ENCODE results near the gene MARCHF6.

The MARCHF6 gene

GRCh38 chr5:10319202-10319851 is 34.2 kb upstream of the MARCHF6 start:
- no peak overlapping the region for H3K27ac ChIP-seq (replicated peaks)
- H3K4me3 ChIP-seq (replicated peaks; ENCODE audit: insufficient read depth, low read length) = no peak overlapping the region
- no peaks in the 10 kb centered on the region for H3K27me3 ChIP-seq (ENCODE audit: insufficient read depth, poor library complexity, severe bottlenecking)
- DNase-seq (ENCODE audit: low read depth in 1 of 2, low spot score in 1 of 2) = no peak
- TF ChIP-seq POLR2AphosphoS5 (IDR thresholded peaks at IDR 0.05; ENCODE audit: low read depth) (no peak), GABPA (IDR thresholded peaks at IDR 0.05; ENCODE audit: low read depth) (no peak), REST (IDR thresholded peaks at IDR 0.05; ENCODE audit: insufficient replicate concordance, low read depth) (no peak), SPI1 (IDR thresholded peaks at IDR 0.05; ENCODE audit: borderline replicate concordance, low read depth) (no peak)
- TF ChIP-seq, protein P1, sequence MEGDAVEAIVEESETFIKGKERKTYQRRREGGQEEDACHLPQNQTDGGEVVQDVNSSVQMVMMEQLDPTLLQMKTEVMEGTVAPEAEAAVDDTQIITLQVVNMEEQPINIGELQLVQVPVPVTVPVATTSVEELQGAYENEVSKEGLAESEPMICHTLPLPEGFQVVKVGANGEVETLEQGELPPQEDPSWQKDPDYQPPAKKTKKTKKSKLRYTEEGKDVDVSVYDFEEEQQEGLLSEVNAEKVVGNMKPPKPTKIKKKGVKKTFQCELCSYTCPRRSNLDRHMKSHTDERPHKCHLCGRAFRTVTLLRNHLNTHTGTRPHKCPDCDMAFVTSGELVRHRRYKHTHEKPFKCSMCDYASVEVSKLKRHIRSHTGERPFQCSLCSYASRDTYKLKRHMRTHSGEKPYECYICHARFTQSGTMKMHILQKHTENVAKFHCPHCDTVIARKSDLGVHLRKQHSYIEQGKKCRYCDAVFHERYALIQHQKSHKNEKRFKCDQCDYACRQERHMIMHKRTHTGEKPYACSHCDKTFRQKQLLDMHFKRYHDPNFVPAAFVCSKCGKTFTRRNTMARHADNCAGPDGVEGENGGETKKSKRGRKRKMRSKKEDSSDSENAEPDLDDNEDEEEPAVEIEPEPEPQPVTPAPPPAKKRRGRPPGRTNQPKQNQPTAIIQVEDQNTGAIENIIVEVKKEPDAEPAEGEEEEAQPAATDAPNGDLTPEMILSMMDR (IDR thresholded peaks at IDR 0.05; ENCODE audit: insufficient read depth, low read length) = no peak

DNA sequence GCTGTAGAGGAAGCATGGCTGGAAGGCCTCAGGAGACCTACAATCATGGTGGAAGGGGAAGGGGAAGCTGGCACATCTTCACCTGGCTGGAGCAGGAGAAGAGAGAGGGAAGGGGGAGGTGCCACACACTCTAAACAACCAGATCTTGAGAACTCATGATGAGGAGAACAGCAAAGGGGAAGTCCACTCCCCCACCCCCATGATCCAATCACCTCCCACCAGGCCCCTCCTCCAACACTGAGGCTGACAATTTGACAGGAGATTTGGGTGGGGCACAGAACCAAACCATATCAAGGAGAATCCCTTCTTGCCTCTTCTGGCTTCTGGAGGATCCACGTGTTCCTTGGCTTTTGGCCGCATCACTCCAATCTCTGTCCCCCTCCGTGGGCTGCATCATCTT is 32.7 kb upstream of the MARCHF6 start:
- Histone ChIP-seq H3K27ac (replicated peaks) (no peak overlapping the region), H3K27me3 (ENCODE audit: insufficient read depth, poor library complexity, severe bottlenecking) (no peaks in the 10 kb centered on the region), H3K4me3 (replicated peaks; ENCODE audit: insufficient read depth, low read length) (no peak overlapping the region)
- peak; percentile 25 to 32 for DNase-seq (ENCODE audit: low read depth in 1 of 2, low spot score in 1 of 2)
- TF ChIP-seq POLR2AphosphoS5 (IDR thresholded peaks at IDR 0.05; ENCODE audit: low read depth) = no peak
- TF ChIP-seq, protein P1 (IDR thresholded peaks at IDR 0.05; ENCODE audit: insufficient read depth, low read length) = no peak
- TF ChIP-seq SPI1 (IDR thresholded peaks at IDR 0.05; ENCODE audit: borderline replicate concordance, low read depth) = peak; percentile 61; the same call in 1 of the 2 replicates

GRCh38 chr5:10321882-10322281 is 31.6 kb upstream of the MARCHF6 start:
- TF ChIP-seq, protein P1 (IDR thresholded peaks at IDR 0.05; ENCODE audit: insufficient read depth, low read length) = no peak
- TF ChIP-seq POLR2AphosphoS5 (IDR thresholded peaks at IDR 0.05; ENCODE audit: low read depth) (no peak), REST (IDR thresholded peaks at IDR 0.05; ENCODE audit: insufficient replicate concordance, low read depth) (no peak), GABPA (IDR thresholded peaks at IDR 0.05; ENCODE audit: low read depth) (no peak), SPI1 (IDR thresholded peaks at IDR 0.05; ENCODE audit: borderline replicate concordance, low read depth) (no peak)
- Histone ChIP-seq H3K4me3 (replicated peaks; ENCODE audit: insufficient read depth, low read length) (no peak overlapping the region), H3K27me3 (ENCODE audit: insufficient read depth, poor library complexity, severe bottlenecking) (no peaks in the 10 kb centered on the region), H3K27ac (replicated peaks) (no peak overlapping the region)
- DNase-seq (ENCODE audit: low read depth in 1 of 2, low spot score in 1 of 2) = no peak
